OCI-LY7 (cell line): Measurements from ENCODE around the gene TIMM22.

Source experiments
- CTCF ChIP-seq: fragments of 200-600 bp; sonication (generic); conservative IDR thresholded peaks from 2 replicates; pipeline ENCODE4 v1.5.1; 2014; ENCODE audit warnings: mild to moderate bottlenecking, antibody characterized with exemption, low read length, moderate library complexity, mixed read lengths
- EZH2phosphoT487 ChIP-seq: fragments of 200-600 bp; sonication (generic); IDR thresholded peaks from 2 replicates; pipeline ENCODE4 v1.6.1; 2018; ENCODE audit warnings: low read depth, borderline replicate concordance, mild to moderate bottlenecking, mixed run types, antibody characterized with exemption, low read length, moderate library complexity, mixed read lengths

GRCh38 chr17:968812-969730 lies 27.9 kb upstream of the TIMM22 start:
- no peak for TF ChIP-seq CTCF
- no peak for TF ChIP-seq EZH2phosphoT487
